PC-3 (cell line): ENCODE data around the gene NRSN2.

ENCODE experiments used
- EZH2 ChIP-seq: fragments of 300-600 bp; sonication (generic); IDR thresholded peaks from one replicate; pipeline ENCODE4 v1.6.1; 2017; ENCODE audit warnings: antibody characterized with exemption, mild to moderate bottlenecking, low read length; ENCODE audit not compliant: unreplicated experiment
- EZH2phosphoT487 ChIP-seq: fragments of 300-600 bp; sonication (generic); IDR thresholded peaks from 2 replicates; pipeline ENCODE4 v1.6.1; 2018; ENCODE audit warnings: mild to moderate bottlenecking, antibody characterized with exemption, low read length, borderline replicate concordance
- TF ChIP-seq, protein P1 (sequence below): fragments of 300-600 bp; sonication (generic); conservative IDR thresholded peaks from 2 replicates; pipeline ENCODE4 v1.5.1; 2017; ENCODE audit warnings: antibody characterized with exemption, low read depth, mild to moderate bottlenecking, low read length

DNA sequence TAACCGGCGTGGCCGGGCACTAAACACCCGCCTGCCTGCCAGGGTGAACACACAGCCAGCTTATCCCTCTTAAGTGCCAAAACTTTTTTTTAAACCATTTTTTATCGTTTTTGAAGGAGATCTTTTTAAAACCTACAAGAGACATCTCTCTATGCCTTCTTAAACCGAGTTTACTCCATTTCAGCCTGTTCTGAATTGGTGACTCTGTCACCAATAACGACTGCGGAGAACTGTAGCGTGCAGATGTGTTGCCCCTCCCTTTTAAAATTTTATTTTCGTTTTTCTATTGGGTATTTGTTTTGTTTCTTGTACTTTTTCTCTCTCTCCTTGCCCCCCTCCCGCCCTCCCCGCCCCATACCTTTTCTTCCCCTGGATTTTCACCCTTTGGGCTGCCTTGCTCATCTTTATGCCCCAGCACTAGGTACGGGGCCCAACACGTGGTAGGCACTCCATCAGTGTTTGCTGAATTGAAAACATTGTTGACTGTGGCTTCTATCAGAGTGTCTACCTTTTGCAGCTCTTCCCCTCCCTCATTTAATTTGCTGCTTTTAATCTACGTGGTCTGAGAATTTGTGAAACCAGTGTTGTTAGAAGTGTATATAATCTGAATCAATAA is 48.0 kb upstream of the NRSN2 start:
- TF ChIP-seq, protein P1, sequence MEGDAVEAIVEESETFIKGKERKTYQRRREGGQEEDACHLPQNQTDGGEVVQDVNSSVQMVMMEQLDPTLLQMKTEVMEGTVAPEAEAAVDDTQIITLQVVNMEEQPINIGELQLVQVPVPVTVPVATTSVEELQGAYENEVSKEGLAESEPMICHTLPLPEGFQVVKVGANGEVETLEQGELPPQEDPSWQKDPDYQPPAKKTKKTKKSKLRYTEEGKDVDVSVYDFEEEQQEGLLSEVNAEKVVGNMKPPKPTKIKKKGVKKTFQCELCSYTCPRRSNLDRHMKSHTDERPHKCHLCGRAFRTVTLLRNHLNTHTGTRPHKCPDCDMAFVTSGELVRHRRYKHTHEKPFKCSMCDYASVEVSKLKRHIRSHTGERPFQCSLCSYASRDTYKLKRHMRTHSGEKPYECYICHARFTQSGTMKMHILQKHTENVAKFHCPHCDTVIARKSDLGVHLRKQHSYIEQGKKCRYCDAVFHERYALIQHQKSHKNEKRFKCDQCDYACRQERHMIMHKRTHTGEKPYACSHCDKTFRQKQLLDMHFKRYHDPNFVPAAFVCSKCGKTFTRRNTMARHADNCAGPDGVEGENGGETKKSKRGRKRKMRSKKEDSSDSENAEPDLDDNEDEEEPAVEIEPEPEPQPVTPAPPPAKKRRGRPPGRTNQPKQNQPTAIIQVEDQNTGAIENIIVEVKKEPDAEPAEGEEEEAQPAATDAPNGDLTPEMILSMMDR: no peak
- TF ChIP-seq EZH2: no peak
- TF ChIP-seq EZH2phosphoT487: no peak
